Ovary (tissue), 9 donors: Measurements from ENCODE around the gene TXNRD2. TPM values are rescaled to one million over a fixed set of nuclear protein-coding genes. Genes with fewer than 3 reads are reported as not detected.
"Not testable (repeated sequence)": the region's sequence is repeated elsewhere in the genome, so short reads cannot be mapped to it uniquely, and the experiment has no call there.

Source experiments
- DNase-seq, 5 donors: peaks; one replicate each; pipeline ENCODE4 v3.0.0-alpha.2; 2019 to 2020
- H3K27ac ChIP-seq, 2 donors: fragments of 200-600 bp; one replicate each; pipeline versions ENCODE4 v1.5.1 to v1.8.0; 2019 to 2022
- H3K27me3 ChIP-seq: fragments of 200-600 bp; one replicate; pipeline ENCODE4 v1.8.0; 2022
- H3K36me3 ChIP-seq: fragments of 200-600 bp; sonication (generic); one replicate; pipeline ENCODE4 v1.5.1; 2019
- H3K4me1 ChIP-seq: one replicate; pipeline ENCODE4 v1.8.1; 2013; ENCODE audit warnings: mild to moderate bottlenecking, moderate library complexity; ENCODE audit not compliant: insufficient read depth
- H3K4me3 ChIP-seq: fragments of 200-600 bp; sonication (generic); one replicate; pipeline ENCODE4 v1.5.1; 2017
- H3K9me3 ChIP-seq, 2 donors: fragments of 200-600 bp in 1 of 2; sonication (generic) in 1 of 2; one replicate each; pipeline versions ENCODE4 v1.5.1 to v1.8.1; 2013 to 2019; ENCODE audit warnings: mild to moderate bottlenecking in 1 of 2, moderate library complexity in 1 of 2
- CTCF ChIP-seq, 3 donors: fragments of 450-650 bp in 2 of 3; fragments of 200-600 bp in 1 of 3; IDR thresholded peaks; one replicate each; pipeline versions ENCODE4 v1.5.1 to v1.8.0; 2016 to 2022; ENCODE audit warnings: antibody characterized with exemption in 3 of 3, mild to moderate bottlenecking in 1 of 3
- EP300 ChIP-seq: sonication (generic); formaldehyde crosslinking; IDR thresholded peaks from one replicate; pipeline ENCODE4 v1.6.1; 2017; ENCODE audit warnings: antibody characterized with exemption
- POLR2A ChIP-seq: fragments of 450-650 bp; IDR thresholded peaks from one replicate; pipeline ENCODE4 v1.6.1; 2017; ENCODE audit warnings: antibody characterized with exemption, mild to moderate bottlenecking, moderate library complexity
- WGBS, 3 donors: extraction: QIAGEN DNeasy Blood & Tissue Kit in 1 of 3; methylation state at CpG; one replicate each; pipeline versions ENCODE4 v1.1.5 to v1.1.7; 2013 to 2017; 5-methylcytosine and 5-hydroxymethylcytosine counted together
- intact Hi-C, 4 donors: fragments of 100-400 bp; cut with DNase I; formaldehyde crosslinking; loops; one replicate each; pipeline versions ENCODE4 v1.11.0 to v1.15.1; 2022 to 2023
- polyA plus RNA-seq, 2 donors: library from polyadenylated mRNA; stranded (reverse); fragments of 200-250 nt in 1 of 2; fragments of 350-450 nt in 1 of 2; fragmentation: Illumina TruSeq in 1 of 2; extraction: RNeasy Lipid Tissue Mini Kit (QIAGEN cat#74804) in 1 of 2; gene quantifications; one replicate each; pipeline ENCODE4 v1.2.3, GENCODE V29; 2013 to 2014
- total RNA-seq, 7 donors: library from RNA; depleted of rRNA in 2 of 7; stranded (reverse); fragments of >200 nt in 2 of 7; fragmentation: NEBNext Ultra II Directional in 3 of 7; extraction: Animal tissue kit (Norgen Biotek cat#: 25700) in 3 of 7; gene quantifications; one replicate each; pipeline versions ENCODE4 v1.1.0 to v1.2.4, GENCODE V29; 2016 to 2023
- donor health status: DM: no; HTN: no; CAD: no; lungs with moderate emphysema.
- donor health status: DM: no; HTN: no; CAD: no.
- donor health status: Bipolar disorder and iron deficiency.
- donor health status: DM: yes; HTN: yes; CAD: no.
- donor health status: DM: no; HTN: no; CAD: no.
- donor health status: DM: yes; HTN: yes; CAD: no.

Gene TXNRD2
- total and polyA plus RNA-seq, 9 donors, result 21.3 to 37.8 (median 26.9) TPM

- Histone ChIP-seq H3K9me3 (no peaks in the 10 kb centered on the region), H3K27ac (no peak overlapping the region), H3K27me3 (no peaks in the 10 kb centered on the region), H3K4me3 (no peak overlapping the region), H3K4me1 (no peaks in the 10 kb centered on the region), H3K36me3 (no peaks in the 10 kb centered on the region)
- no peak for DNase-seq
- 85 to 88% (median 87%) methylated on average over 7 of the region's 7 CpGs for WGBS, 3 donors
- TF ChIP-seq EP300 (no peak), POLR2A (no peak), CTCF (IDR thresholded peaks at IDR 0.05) (no peak)
- intact Hi-C loops, result no loop called here
Observed at GRCh38 chr22:19927696-19928095, 13.9 kb downstream of the TXNRD2 start.

GRCh38 chr22:19926028-19926427, 15.6 kb downstream of the TXNRD2 start:
- H3K4me3 ChIP-seq, H3K27ac ChIP-seq, H3K36me3 ChIP-seq, H3K27me3 ChIP-seq, DNase-seq, intact Hi-C loops, H3K9me3 ChIP-seq, H3K4me1 ChIP-seq: not testable (repeated sequence)
- 91 to 95% (median 91%) methylated on average over 11 of the region's 11 CpGs for WGBS, 3 donors

- Histone ChIP-seq H3K36me3 (no peaks in the 10 kb centered on the region), H3K4me3 (no peak overlapping the region), H3K27me3 (no peaks in the 10 kb centered on the region), H3K27ac (no peak overlapping the region), H3K4me1 (no peaks in the 10 kb centered on the region), H3K9me3 (no peaks in the 10 kb centered on the region)
- 83 to 88% (median 88%) methylated on average over 12 of the region's 12 CpGs for WGBS, 3 donors
- intact Hi-C loops, result no loop called here
- no peak for DNase-seq
- TF ChIP-seq CTCF (IDR thresholded peaks at IDR 0.05) (no peak), POLR2A (no peak), EP300 (no peak)
Observed at GRCh38 chr22:19923914-19924513, 17.6 kb downstream of the TXNRD2 start.

GRCh38 chr22:19921544-19922081, 20.0 kb downstream of the TXNRD2 start:
- Histone ChIP-seq H3K27ac (no peak overlapping the region), H3K9me3 (no peaks in the 10 kb centered on the region), H3K4me1 (no peaks in the 10 kb centered on the region), H3K27me3 (no peaks in the 10 kb centered on the region), H3K4me3 (no peak overlapping the region), H3K36me3 (no peaks in the 10 kb centered on the region)
- intact Hi-C loops, result no loop called here
- TF ChIP-seq CTCF (IDR thresholded peaks at IDR 0.05) (no peak), POLR2A (no peak), EP300 (no peak)
- no peak for DNase-seq
- WGBS, 3 donors, result 64 to 95% (median 91%) methylated on average over 3 of the region's 3 CpGs

- Histone ChIP-seq H3K36me3 (no peaks in the 10 kb centered on the region), H3K27me3 (no peaks in the 10 kb centered on the region), H3K27ac (no peak overlapping the region), H3K9me3 (no peaks in the 10 kb centered on the region), H3K4me1 (no peaks in the 10 kb centered on the region), H3K4me3 (no peak overlapping the region)
- intact Hi-C loops, result no loop called here
- 96% methylated on average over 13 of the region's 13 CpGs for WGBS, 3 donors
- no peak for DNase-seq
- TF ChIP-seq CTCF (IDR thresholded peaks at IDR 0.05) (no peak), EP300 (no peak), POLR2A (no peak)
Observed at GRCh38 chr22:19919701-19920363, 21.8 kb downstream of the TXNRD2 start.
